ENCODE data around the gene GRM7. TPM values are rescaled to one million over a fixed set of nuclear protein-coding genes. Genes with fewer than 3 reads are reported as not detected.

The GRM7 gene
- polyA plus RNA-seq, 3 donors, result not detected

DNA sequence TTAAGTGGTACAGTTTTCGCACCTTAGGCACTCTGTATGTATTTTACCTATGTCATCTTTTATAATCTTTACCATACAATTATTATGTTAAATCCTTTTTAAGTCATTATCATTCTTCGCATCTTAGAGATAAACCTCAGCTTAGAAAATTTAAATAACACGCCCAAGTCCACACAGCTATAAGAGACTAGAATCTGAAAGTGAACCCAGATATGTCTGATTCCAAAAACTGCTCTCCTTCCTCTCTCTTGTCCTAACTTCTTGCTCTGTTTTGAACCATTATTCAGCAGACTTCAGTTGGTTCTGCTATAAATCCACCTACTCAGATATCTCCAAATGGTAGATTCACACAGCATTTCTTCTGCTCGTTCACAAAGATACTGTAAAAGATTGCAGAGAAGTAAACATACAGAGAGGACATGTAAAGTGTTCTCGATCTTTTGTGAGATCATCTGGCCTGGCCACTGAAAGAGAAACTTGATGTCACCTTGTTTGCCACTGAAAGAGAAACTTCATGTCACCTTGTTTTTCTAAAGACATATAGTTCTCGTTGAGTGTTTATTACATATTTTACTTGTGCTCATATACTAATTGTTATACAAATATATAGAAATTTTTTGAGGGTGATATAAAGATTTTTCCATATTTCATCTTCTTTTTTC is 533.2 kb downstream of the GRM7 start:
- H3K4me1 Mint-ChIP-seq, result no peaks in the 10 kb centered on the region
- H3K9me3 Mint-ChIP-seq, result peaks cover 2 to 6% (median 3%) of the 10 kb centered on the region in 7 donors
- H3K27ac Mint-ChIP-seq, result no peak overlapping the region

DNA sequence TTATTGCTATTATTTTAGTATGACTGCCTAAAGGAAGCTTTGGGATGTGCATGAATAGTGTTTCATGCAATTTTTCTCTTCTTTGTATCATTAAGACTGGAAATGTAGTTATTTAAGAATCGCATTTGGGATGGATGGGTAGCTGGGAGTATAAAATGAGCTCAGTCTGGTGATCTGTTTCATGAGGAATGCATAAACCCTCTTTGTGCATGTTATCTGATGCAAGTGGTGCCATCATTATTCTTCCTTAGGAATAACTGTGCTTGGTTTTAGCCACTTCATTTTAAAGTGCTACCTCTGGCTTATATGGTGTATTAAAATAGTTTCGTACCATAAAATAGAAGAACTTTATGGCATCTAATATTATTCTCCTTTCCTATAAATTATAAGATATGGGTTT is 535.6 kb downstream of the GRM7 start:
- 100% methylated on average over 1 of the region's 2 CpGs for WGBS (ENCODE audit: insufficient coverage)
- Mint-ChIP-seq H3K27me3 (ENCODE audit: low read depth in 3 of 3) (peaks cover 0 to 3% (median 0%) of the 10 kb centered on the region in 3 donors), H3K4me1 (no peaks in the 10 kb centered on the region), H3K4me3 (no peak overlapping the region), H3K27ac (no peak overlapping the region), H3K36me3 (no peaks in the 10 kb centered on the region), H3K9me3 (peaks cover 0 to 6% (median 2%) of the 10 kb centered on the region in 7 donors)
- Histone ChIP-seq H3K4me2 (replicated peaks; ENCODE audit: extremely low read depth, low read length, poor library complexity, severe bottlenecking) (no peak overlapping the region), H3K36me3 (replicated peaks in 1 of 2; ENCODE audit: control insufficient read depth in 1 of 2, insufficient read depth in 2 of 2, low read length in 2 of 2) (no peaks in the 10 kb centered on the region), H3K4me3 (replicated peaks in 1 of 3; ENCODE audit: low read depth in 2 of 3, low read length in 3 of 3) (no peak overlapping the region), H3K4me1 (ENCODE audit: control insufficient read depth in 1 of 2, insufficient read depth in 2 of 2, low read length in 2 of 2) (no peaks in the 10 kb centered on the region), H3K9ac (ENCODE audit: insufficient read depth, low read length, poor library complexity, severe bottlenecking) (no peak overlapping the region), H3K27ac (ENCODE audit: low read depth in 1 of 2, low read length in 2 of 2) (no peak overlapping the region), H3K9me3 (replicated peaks in 1 of 2; ENCODE audit: control insufficient read depth in 1 of 2, insufficient read depth in 1 of 2, low read length in 2 of 2) (peaks cover 0 to 16% of the 10 kb centered on the region in 2 donors), H3K27me3 (ENCODE audit: control insufficient read depth in 2 of 2, insufficient read depth in 2 of 2, low read length in 2 of 2) (no peaks in the 10 kb centered on the region), H3K79me2 (ENCODE audit: insufficient read depth, low read length) (no peaks in the 10 kb centered on the region), H2AFZ (ENCODE audit: insufficient read depth, low read depth, low read length, poor library complexity, severe bottlenecking) (no peak overlapping the region), H4K20me1 (ENCODE audit: insufficient read depth, low read length) (no peaks in the 10 kb centered on the region)
- intact Hi-C loops (cut with micrococcal nuclease), result no loop called here
- TF ChIP-seq, protein P1, sequence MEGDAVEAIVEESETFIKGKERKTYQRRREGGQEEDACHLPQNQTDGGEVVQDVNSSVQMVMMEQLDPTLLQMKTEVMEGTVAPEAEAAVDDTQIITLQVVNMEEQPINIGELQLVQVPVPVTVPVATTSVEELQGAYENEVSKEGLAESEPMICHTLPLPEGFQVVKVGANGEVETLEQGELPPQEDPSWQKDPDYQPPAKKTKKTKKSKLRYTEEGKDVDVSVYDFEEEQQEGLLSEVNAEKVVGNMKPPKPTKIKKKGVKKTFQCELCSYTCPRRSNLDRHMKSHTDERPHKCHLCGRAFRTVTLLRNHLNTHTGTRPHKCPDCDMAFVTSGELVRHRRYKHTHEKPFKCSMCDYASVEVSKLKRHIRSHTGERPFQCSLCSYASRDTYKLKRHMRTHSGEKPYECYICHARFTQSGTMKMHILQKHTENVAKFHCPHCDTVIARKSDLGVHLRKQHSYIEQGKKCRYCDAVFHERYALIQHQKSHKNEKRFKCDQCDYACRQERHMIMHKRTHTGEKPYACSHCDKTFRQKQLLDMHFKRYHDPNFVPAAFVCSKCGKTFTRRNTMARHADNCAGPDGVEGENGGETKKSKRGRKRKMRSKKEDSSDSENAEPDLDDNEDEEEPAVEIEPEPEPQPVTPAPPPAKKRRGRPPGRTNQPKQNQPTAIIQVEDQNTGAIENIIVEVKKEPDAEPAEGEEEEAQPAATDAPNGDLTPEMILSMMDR (IDR thresholded peaks at IDR 0.05), result no peak
- DNase-seq, result no peak

More for the DNA sequence above, 533.2 kb downstream of the GRM7 start:
- H3K4me3 ChIP-seq (replicated peaks in 1 of 3; ENCODE audit: low read depth in 2 of 3, low read length in 3 of 3), result no peak overlapping the region
- no peaks in the 10 kb centered on the region for H3K4me1 ChIP-seq (ENCODE audit: control insufficient read depth in 1 of 2, insufficient read depth in 2 of 2, low read length in 2 of 2)
- H3K27ac ChIP-seq (ENCODE audit: low read depth in 1 of 2, low read length in 2 of 2), result no peak overlapping the region
- no peak overlapping the region for H2AFZ ChIP-seq (ENCODE audit: insufficient read depth, low read depth, low read length, poor library complexity, severe bottlenecking)
- H3K36me3 ChIP-seq (replicated peaks in 1 of 2; ENCODE audit: control insufficient read depth in 1 of 2, insufficient read depth in 2 of 2, low read length in 2 of 2), result no peaks in the 10 kb centered on the region
- H3K27me3 ChIP-seq (ENCODE audit: control insufficient read depth in 2 of 2, insufficient read depth in 2 of 2, low read length in 2 of 2), result no peaks in the 10 kb centered on the region
- H3K4me3 Mint-ChIP-seq, result no peak overlapping the region
- no peaks in the 10 kb centered on the region for H4K20me1 ChIP-seq (ENCODE audit: insufficient read depth, low read length)
- H3K9me3 ChIP-seq (replicated peaks in 1 of 2; ENCODE audit: control insufficient read depth in 1 of 2, insufficient read depth in 1 of 2, low read length in 2 of 2), result peaks cover 0 to 16% of the 10 kb centered on the region in 2 donors
- DNase-seq, result no peak
- no peaks in the 10 kb centered on the region for H3K79me2 ChIP-seq (ENCODE audit: insufficient read depth, low read length)
- TF ChIP-seq, protein P1 (IDR thresholded peaks at IDR 0.05), result no peak
- WGBS (ENCODE audit: insufficient coverage), result 91% methylated on average over 4 of the region's 6 CpGs
- no peak overlapping the region for H3K4me2 ChIP-seq (replicated peaks; ENCODE audit: extremely low read depth, low read length, poor library complexity, severe bottlenecking)
- H3K9ac ChIP-seq (ENCODE audit: insufficient read depth, low read length, poor library complexity, severe bottlenecking), result no peak overlapping the region
- no peaks in the 10 kb centered on the region for H3K36me3 Mint-ChIP-seq
- peaks cover 0 to 3% (median 0%) of the 10 kb centered on the region in 3 donors for H3K27me3 Mint-ChIP-seq (ENCODE audit: low read depth in 3 of 3)
- intact Hi-C loops (cut with micrococcal nuclease), result no loop called here

All from CD14-positive monocyte (primary cell).